Karpas-422 (cell line): Measurements from ENCODE around the gene GPR4. TPM values are rescaled to one million over a fixed set of nuclear protein-coding genes. Genes with fewer than 3 reads are reported as not detected.

Experiments used
- DNase-seq: peaks from one replicate; pipeline ENCODE4 v3.0.0-alpha.2; 2015
- H2AFZ ChIP-seq: fragments of 200-600 bp; sonication (generic); 2 replicates; pipeline ENCODE4 v1.6.1; 2014; ENCODE audit warnings: antibody characterized with exemption, low read length, mixed read lengths
- H3K27ac ChIP-seq: fragments of 200-600 bp; sonication (generic); 2 replicates; pipeline ENCODE4 v1.5.1; 2014; ENCODE audit warnings: mild to moderate bottlenecking, low read length, moderate library complexity
- H3K27me3 ChIP-seq: fragments of 200-600 bp; sonication (generic); 2 replicates; pipeline ENCODE4 v1.6.1; 2014; ENCODE audit warnings: low read length, mixed read lengths
- H3K36me3 ChIP-seq: fragments of 200-600 bp; sonication (generic); 2 replicates; pipeline ENCODE4 v1.6.1; 2014; ENCODE audit warnings: low read length, mixed read lengths; ENCODE audit not compliant: insufficient read depth
- H3K4me1 ChIP-seq: fragments of 200-600 bp; sonication (generic); 2 replicates; pipeline ENCODE4 v1.6.1; 2014; ENCODE audit warnings: mild to moderate bottlenecking, low read length, mixed read lengths
- H3K4me2 ChIP-seq: fragments of 200-600 bp; sonication (generic); 2 replicates; pipeline ENCODE4 v1.6.1; 2014; ENCODE audit warnings: low read length, low read depth, mild to moderate bottlenecking; ENCODE audit not compliant: poor library complexity, severe bottlenecking
- H3K4me3 ChIP-seq: fragments of 200-600 bp; sonication (generic); 2 replicates; pipeline ENCODE4 v1.5.1; 2014; ENCODE audit warnings: mild to moderate bottlenecking, antibody characterized with exemption, low read length, mixed read lengths
- H3K79me2 ChIP-seq: fragments of 200-600 bp; sonication (generic); 2 replicates; pipeline ENCODE4 v1.6.1; 2014; ENCODE audit warnings: mild to moderate bottlenecking, low read length, mixed read lengths
- H3K9ac ChIP-seq: fragments of 200-600 bp; sonication (generic); 2 replicates; pipeline ENCODE4 v1.6.0; 2014; ENCODE audit warnings: low read length
- H3K9me2 ChIP-seq: fragments of 200-600 bp; sonication (generic), shearing (Covaris generic); replicated peaks from 2 replicates; pipeline ENCODE4 v1.6.0; 2014; ENCODE audit warnings: mild to moderate bottlenecking, low read length, moderate library complexity; ENCODE audit not compliant: insufficient read depth
- H3K9me3 ChIP-seq: fragments of 300-700, 200-600 bp; sonication (generic); 2 replicates; pipeline ENCODE4 v1.6.1; 2014; ENCODE audit warnings: low read length, mixed read lengths
- H4K20me1 ChIP-seq: fragments of 200-600 bp; sonication (generic); 2 replicates; pipeline ENCODE4 v1.6.1; 2014; ENCODE audit warnings: mild to moderate bottlenecking, antibody characterized with exemption, low read length, low read depth; ENCODE audit not compliant: insufficient read depth
- total RNA-seq: library from RNA; depleted of rRNA; stranded (reverse); fragments of >200 nt; shearing (Covaris generic); gene quantifications from 2 replicates; pipeline ENCODE4 v1.2.3, GENCODE V29; 2014; ENCODE audit warnings: low replicate concordance

Gene GPR4
- total RNA-seq, 1 experiment from 2014 or later, result 0.26 TPM

DNA sequence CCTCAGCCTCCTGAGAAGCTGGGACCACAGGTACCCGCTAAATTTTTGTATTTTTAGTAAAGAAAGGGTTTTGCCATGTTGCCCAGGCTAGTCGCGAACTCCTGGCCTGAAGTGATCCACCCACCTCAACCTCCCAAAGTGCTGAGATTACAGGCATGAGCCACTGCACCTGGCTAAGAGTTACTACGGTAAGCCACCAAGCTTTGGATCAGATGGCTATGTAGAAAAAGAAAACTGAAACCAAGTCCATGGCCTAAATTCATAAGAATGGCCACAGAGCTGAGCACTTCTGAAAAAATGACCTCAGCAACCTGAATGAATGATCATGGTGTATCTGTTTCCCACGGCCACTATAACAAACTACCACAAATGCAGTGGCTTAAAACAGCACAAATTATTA lies 26.8 kb downstream of the GPR4 start:
- H3K27ac ChIP-seq, result no peak overlapping the region
- H3K4me3 ChIP-seq, result no peak overlapping the region
- H3K79me2 ChIP-seq, result peaks cover 45% of the 10 kb centered on the region
- no peak overlapping the region for H3K4me2 ChIP-seq
- no peak for DNase-seq
- no peaks in the 10 kb centered on the region for H3K4me1 ChIP-seq
- no peak overlapping the region for H2AFZ ChIP-seq
- no peaks in the 10 kb centered on the region for H3K9me2 ChIP-seq
- no peaks in the 10 kb centered on the region for H3K27me3 ChIP-seq
- H3K9me3 ChIP-seq, result no peaks in the 10 kb centered on the region
- no peaks in the 10 kb centered on the region for H3K36me3 ChIP-seq
- H3K9ac ChIP-seq, result no peak overlapping the region
- H4K20me1 ChIP-seq, result no peaks in the 10 kb centered on the region

DNA sequence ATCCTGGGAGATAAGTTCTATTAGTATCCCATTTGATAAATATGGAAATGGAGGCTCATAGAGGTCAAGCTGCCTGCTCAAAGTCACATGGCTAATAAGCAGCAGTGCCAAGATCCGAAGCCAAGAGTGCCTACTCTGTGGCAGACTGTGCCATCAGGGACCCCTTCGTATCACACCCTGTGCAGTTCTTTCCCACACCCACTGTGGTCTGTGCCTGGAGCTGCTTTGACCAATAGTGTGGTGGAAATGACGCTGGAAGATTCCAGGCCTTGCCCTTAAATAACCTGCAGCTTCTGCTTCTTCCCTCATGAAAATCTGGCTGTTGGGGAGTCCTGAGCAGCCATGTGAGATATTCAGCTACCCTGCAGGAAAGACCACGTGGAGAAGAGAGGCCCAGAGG lies 27.5 kb downstream of the GPR4 start:
- no peak overlapping the region for H3K9ac ChIP-seq
- peaks cover 49% of the 10 kb centered on the region for H3K79me2 ChIP-seq
- no peak overlapping the region for H3K4me3 ChIP-seq
- H3K27me3 ChIP-seq, result no peaks in the 10 kb centered on the region
- no peaks in the 10 kb centered on the region for H4K20me1 ChIP-seq
- no peaks in the 10 kb centered on the region for H3K36me3 ChIP-seq
- H3K9me2 ChIP-seq, result no peaks in the 10 kb centered on the region
- no peak overlapping the region for H3K4me2 ChIP-seq
- no peaks in the 10 kb centered on the region for H3K4me1 ChIP-seq
- no peak overlapping the region for H2AFZ ChIP-seq
- no peaks in the 10 kb centered on the region for H3K9me3 ChIP-seq
- H3K27ac ChIP-seq, result no peak overlapping the region
- DNase-seq, result no peak

DNA sequence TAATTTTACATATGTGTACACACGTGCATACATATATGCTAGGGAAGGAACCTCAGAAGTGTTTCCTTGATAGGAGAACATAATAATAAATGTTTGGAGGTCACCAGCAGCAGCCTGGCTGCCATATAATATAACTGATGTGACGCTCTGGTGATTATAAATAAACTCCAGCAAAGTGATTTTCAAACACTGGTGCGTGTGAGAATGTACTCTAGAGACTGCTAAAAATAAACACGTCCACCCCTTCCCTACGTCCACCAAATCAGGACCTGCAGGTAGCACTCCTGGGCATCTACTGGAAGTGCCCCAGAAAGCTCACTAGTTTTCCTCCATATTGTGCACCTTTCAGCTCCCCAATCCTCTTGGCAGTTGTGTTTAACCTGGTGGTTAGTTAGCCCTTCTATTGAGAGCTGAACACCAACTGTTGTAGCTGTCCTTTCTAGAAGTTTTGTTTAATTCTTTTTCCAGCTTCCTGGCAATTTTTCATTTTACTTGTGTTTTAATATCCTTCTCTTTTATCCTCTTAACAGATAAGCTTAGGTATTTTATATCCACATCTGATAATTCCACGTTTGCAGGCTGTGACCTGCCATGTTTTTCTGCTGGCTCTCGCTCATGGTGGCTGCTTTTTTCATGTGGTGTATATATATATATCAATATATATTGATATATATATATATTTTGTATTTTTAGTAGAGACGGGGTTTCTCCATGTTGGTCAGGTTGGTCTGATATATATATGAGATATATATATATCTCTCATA lies 30.4 kb downstream of the GPR4 start:
- Histone ChIP-seq H3K27me3 (no peaks in the 10 kb centered on the region), H3K9me2 (no peaks in the 10 kb centered on the region), H3K4me1 (no peaks in the 10 kb centered on the region), H3K36me3 (no peaks in the 10 kb centered on the region), H3K4me2 (no peak overlapping the region), H3K27ac (no peak overlapping the region), H2AFZ (no peak overlapping the region), H3K9me3 (no peaks in the 10 kb centered on the region), H3K4me3 (no peak overlapping the region), H3K79me2 (peaks cover 56% of the 10 kb centered on the region), H3K9ac (no peak overlapping the region), H4K20me1 (no peaks in the 10 kb centered on the region)
- no peak for DNase-seq

DNA sequence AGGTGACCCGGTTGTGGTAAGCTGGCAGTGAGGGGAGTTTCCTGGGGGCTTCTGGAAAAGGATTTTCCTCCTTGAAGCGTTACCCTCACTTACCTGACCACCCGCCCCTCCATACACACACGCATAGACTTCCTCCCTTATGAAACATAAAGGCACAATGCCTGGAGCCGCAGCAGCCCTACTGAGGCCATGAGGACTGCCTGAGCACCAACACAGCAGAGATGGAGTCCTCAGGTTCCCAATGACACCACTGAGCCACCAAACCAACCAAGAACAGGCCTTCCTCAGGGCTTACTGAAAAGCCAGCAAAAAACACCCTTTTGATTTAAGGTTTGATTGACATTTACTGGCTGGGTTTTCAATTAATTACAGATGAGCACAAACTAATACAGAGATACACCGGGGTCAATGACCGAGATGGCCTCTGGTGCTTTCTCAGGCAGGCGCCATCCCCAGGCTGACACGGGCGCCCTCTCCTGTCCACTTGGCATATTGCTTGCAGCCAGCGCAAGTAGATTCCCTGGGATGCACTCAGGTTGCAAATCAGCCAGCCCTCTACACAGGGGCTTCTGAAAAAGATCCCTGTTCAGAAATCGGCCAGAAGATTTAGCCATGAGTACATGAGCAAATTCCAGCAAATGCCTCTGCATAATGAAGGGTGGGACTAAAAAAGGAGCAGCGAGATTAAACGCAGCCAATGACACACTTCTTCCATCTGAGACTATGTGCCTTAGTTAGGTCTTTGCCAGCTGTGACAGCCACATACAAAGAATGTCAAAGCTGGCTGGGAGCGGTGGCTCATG lies 32.2 kb downstream of the GPR4 start:
- no peaks in the 10 kb centered on the region for H4K20me1 ChIP-seq
- no peaks in the 10 kb centered on the region for H3K9me3 ChIP-seq
- peak; percentile 89 for DNase-seq
- no peaks in the 10 kb centered on the region for H3K9me2 ChIP-seq
- no peak overlapping the region for H3K4me3 ChIP-seq
- no peak overlapping the region for H3K27ac ChIP-seq
- H3K79me2 ChIP-seq, result peaks cover 44% of the 10 kb centered on the region
- H3K9ac ChIP-seq, result no peak overlapping the region
- H3K36me3 ChIP-seq, result no peaks in the 10 kb centered on the region
- no peaks in the 10 kb centered on the region for H3K27me3 ChIP-seq
- H3K4me1 ChIP-seq, result peaks cover under 1% of the 10 kb centered on the region
- no peak overlapping the region for H3K4me2 ChIP-seq
- H2AFZ ChIP-seq, result no peak overlapping the region

DNA sequence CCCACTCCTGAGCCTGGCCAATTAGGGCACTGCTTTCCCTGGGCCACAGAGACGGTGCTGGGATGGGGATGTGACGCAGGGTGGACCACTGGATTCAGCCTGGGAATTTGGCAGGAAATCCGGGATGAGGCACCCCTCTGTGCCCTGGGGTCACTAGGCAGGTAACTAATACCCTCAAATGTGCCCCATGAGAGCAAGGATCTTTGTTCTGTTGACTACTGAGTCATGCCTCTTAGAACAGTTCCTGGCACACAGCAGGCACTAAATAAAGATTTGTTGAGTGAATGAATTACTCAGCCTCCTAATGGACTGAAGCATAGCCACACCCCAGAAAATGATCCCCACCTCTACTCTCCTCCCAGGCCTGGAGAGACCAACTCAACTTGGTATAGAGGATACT lies 33.3 kb downstream of the GPR4 start:
- peaks cover 9% of the 10 kb centered on the region for H3K4me1 ChIP-seq
- no peak for DNase-seq
- H2AFZ ChIP-seq, result no peak overlapping the region
- H3K9ac ChIP-seq, result no peak overlapping the region
- no peak overlapping the region for H3K4me3 ChIP-seq
- H3K36me3 ChIP-seq, result no peaks in the 10 kb centered on the region
- H3K9me2 ChIP-seq, result no peaks in the 10 kb centered on the region
- no peaks in the 10 kb centered on the region for H3K9me3 ChIP-seq
- no peaks in the 10 kb centered on the region for H4K20me1 ChIP-seq
- no peak overlapping the region for H3K4me2 ChIP-seq
- H3K27ac ChIP-seq, result no peak overlapping the region
- H3K27me3 ChIP-seq, result no peaks in the 10 kb centered on the region
- H3K79me2 ChIP-seq, result peaks cover 46% of the 10 kb centered on the region

DNA sequence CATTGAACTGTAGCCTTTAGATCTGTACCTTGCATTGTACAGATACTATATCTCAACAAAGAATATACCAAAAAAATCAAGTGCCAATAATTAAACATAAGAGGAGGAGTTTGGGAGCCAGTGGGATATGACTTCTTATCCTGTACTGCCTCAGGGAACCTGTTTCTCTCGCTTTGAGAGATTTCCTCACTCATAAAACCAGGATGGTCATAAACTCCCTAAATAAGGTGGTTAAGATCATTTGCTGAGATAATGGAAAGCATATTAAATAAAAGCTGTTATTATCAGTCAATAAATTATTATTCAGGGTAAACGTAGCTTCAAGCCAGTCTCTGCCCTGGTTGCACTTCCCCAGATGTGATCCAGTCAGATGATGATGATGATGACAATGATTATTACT lies 34.4 kb downstream of the GPR4 start:
- Histone ChIP-seq H3K9ac (no peak overlapping the region), H3K36me3 (no peaks in the 10 kb centered on the region), H3K4me2 (no peak overlapping the region), H3K27me3 (no peaks in the 10 kb centered on the region), H3K79me2 (peaks cover 44% of the 10 kb centered on the region), H3K9me2 (no peaks in the 10 kb centered on the region), H2AFZ (no peak overlapping the region), H3K4me1 (peaks cover 12% of the 10 kb centered on the region), H4K20me1 (no peaks in the 10 kb centered on the region), H3K4me3 (no peak overlapping the region), H3K9me3 (no peaks in the 10 kb centered on the region), H3K27ac (no peak overlapping the region)
- no peak for DNase-seq

DNA sequence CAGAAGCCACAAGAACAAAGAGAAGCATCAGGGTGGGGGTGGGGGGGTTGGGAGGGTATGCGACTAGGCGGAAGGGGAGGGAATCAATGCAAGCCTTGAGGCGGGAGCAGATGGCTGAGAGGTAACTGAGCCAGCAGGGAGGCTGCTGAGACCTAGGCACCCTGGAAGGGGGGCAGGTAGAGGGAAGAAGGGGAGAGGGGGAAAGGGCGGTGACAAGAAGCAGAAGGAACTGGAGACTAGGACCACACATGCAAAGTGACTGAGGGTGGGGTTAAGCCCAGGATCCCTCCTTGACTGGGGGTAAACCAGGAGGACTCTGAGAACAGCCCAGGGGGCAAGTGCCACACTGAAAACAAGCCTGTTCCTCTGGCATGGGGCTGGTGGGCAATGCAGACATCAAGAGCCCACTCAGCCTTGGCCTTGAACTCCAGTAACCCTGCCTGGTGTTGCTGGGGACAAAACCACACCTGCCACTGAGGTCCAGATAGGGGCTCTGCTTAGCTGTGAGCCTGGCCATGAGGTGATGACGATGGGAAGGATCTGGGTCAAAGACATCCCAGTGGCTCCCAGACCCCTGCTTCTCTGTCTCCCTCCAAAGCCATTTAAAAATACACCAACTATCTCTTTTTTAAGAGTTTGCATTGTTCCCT lies 37.8 kb downstream of the GPR4 start:
- H3K79me2 ChIP-seq, result peaks cover 35% of the 10 kb centered on the region
- peak; percentile 51 for DNase-seq
- no peaks in the 10 kb centered on the region for H3K9me3 ChIP-seq
- no peaks in the 10 kb centered on the region for H3K36me3 ChIP-seq
- peaks cover 12% of the 10 kb centered on the region for H3K4me1 ChIP-seq
- no peaks in the 10 kb centered on the region for H3K27me3 ChIP-seq
- peak overlapping the region; percentile 26 for H3K4me2 ChIP-seq
- H4K20me1 ChIP-seq, result no peaks in the 10 kb centered on the region
- no peaks in the 10 kb centered on the region for H3K9me2 ChIP-seq
- H2AFZ ChIP-seq, result no peak overlapping the region
- H3K9ac ChIP-seq, result peak overlapping the region; percentile 53
- no peak overlapping the region for H3K27ac ChIP-seq
- H3K4me3 ChIP-seq, result no peak overlapping the region

DNA sequence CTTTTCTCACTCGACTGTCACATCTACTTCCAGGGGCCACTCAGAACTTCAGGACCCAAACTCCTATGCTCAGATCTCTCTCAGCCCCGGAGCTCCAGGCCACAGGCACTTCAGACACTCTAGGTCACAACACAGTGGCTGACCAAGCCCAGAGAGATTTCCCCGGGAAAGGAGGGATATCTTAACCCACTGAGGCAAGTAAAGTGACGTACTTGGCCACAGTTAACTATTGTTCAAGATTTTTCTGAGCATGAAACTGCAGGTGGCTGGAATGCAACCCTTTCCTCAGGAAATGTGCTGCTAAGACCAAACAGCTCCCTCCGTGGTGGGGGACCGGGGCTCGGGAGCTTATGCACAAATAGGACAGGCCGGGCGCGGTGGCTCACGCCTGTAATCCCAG lies 41.3 kb downstream of the GPR4 start:
- H3K4me3 ChIP-seq, result no peak overlapping the region
- H4K20me1 ChIP-seq, result no peaks in the 10 kb centered on the region
- no peak overlapping the region for H3K4me2 ChIP-seq
- no peak overlapping the region for H2AFZ ChIP-seq
- no peak overlapping the region for H3K9ac ChIP-seq
- peaks cover 24% of the 10 kb centered on the region for H3K79me2 ChIP-seq
- peaks cover 15% of the 10 kb centered on the region for H3K4me1 ChIP-seq
- no peaks in the 10 kb centered on the region for H3K9me3 ChIP-seq
- DNase-seq, result no peak
- H3K9me2 ChIP-seq, result no peaks in the 10 kb centered on the region
- H3K27ac ChIP-seq, result no peak overlapping the region
- H3K27me3 ChIP-seq, result no peaks in the 10 kb centered on the region
- no peaks in the 10 kb centered on the region for H3K36me3 ChIP-seq
